HepG2 (cell line): ENCODE results near the gene IBA57. TPM values are rescaled to one million over a fixed set of nuclear protein-coding genes. Genes with fewer than 3 reads are reported as not detected.

Experiments used
- ATAC-seq: fragments of 200-7000 bp; cut with Tn5 transposase; 3 replicates; pipeline ENCODE4 v1.9.1; 2020; ENCODE audit warnings: mild to moderate bottlenecking, moderate library complexity
- BruUV-seq: library from RNA; stranded (reverse); fragments of 400-500 nt; replicated peaks from 2 replicates; lab custom pipeline; 2021; lab: Mats Ljungman, UMichigan
- CTCF ChIA-PET: fragments of 300-600 bp; formaldehyde crosslinking; extraction: SDS; loops from one replicate; lab custom pipeline; 2021; ENCODE audit warnings: low total read pairs, inconsistent platforms, low intra/inter-chr PET ratio; lab: Yijun Ruan, JAX
- POLR2A ChIA-PET: fragments of 350-600 bp; sonication (Branson Sonifier 250); formaldehyde crosslinking; loops from one replicate; lab custom pipeline; 2020; ENCODE audit warnings: antibody characterized with exemption, inconsistent platforms; lab: Yijun Ruan, JAX
- DNase-seq: peaks from one replicate; pipeline ENCODE4 v3.0.0-alpha.2; 2015; ENCODE audit warnings: low spot score
- FAIRE-seq: peaks from 3 replicates; lab custom pipeline; 2011; peaks lifted over from hg19 to GRCh38; lab: Jason Lieb, UNC
- H2AFZ ChIP-seq: one replicate; pipeline ENCODE4 v1.6.1; 2011; ENCODE audit warnings: low read length, inconsistent platforms
- H3K27ac ChIP-seq: fragments of 300-600 bp; 3 replicates; pipeline ENCODE4 v1.8.0; 2011; ENCODE audit warnings: mixed run types, mild to moderate bottlenecking, mixed read lengths, low read length, inconsistent platforms; ENCODE audit not compliant: insufficient read depth; ENCODE audit errors: extremely low read length
- H3K27me3 ChIP-seq, 2 experiments: fragments of 200-600 bp in 1 of 2; 2 replicates in 1 of 2; 3 replicates in 1 of 2; pipeline versions ENCODE4 v1.6.0 to v1.8.0; 2011; ENCODE audit warnings: low read length in 2 of 2, mild to moderate bottlenecking in 2 of 2, moderate library complexity in 2 of 2, inconsistent platforms in 1 of 2; ENCODE audit not compliant: insufficient read depth in 2 of 2, control insufficient read depth in 1 of 2
- H3K36me3 ChIP-seq, 2 experiments: fragments of 200-600 bp in 1 of 2; replicated peaks in 1 of 2; 2 replicates in 1 of 2; 3 replicates in 1 of 2; pipeline versions ENCODE4 v1.5.1 to v1.8.0; 2011; ENCODE audit warnings: low read length in 2 of 2, inconsistent platforms in 1 of 2; ENCODE audit not compliant: insufficient read depth in 2 of 2, control insufficient read depth in 1 of 2
- H3K4me1 ChIP-seq: 2 replicates; pipeline ENCODE4 v1.5.1; 2012; ENCODE audit warnings: low read length, inconsistent platforms; ENCODE audit not compliant: insufficient read depth
- H3K4me2 ChIP-seq: 2 replicates; pipeline ENCODE4 v1.6.0; 2011; ENCODE audit warnings: low read depth, low read length, inconsistent platforms
- H3K4me3 ChIP-seq, 3 experiments: fragments of 200-600 bp in 1 of 3; sonication (generic), shearing (Covaris generic) in 1 of 3; replicated peaks in 1 of 3; 2 replicates each; pipeline ENCODE4 v1.5.1; 2011 to 2016; ENCODE audit warnings: low read length in 3 of 3, inconsistent platforms in 2 of 3, low read depth in 2 of 3, mild to moderate bottlenecking in 2 of 3, control low read depth in 1 of 3, mixed read lengths in 1 of 3; ENCODE audit not compliant: insufficient read depth in 1 of 3
- H3K79me2 ChIP-seq: one replicate; pipeline ENCODE4 v1.6.1; 2011; ENCODE audit warnings: low read length, inconsistent platforms; ENCODE audit not compliant: insufficient read depth
- H3K9ac ChIP-seq: 2 replicates; pipeline ENCODE4 v1.6.0; 2011; ENCODE audit warnings: mild to moderate bottlenecking, low read depth, low read length, inconsistent platforms; ENCODE audit not compliant: insufficient read depth
- H3K9me3 ChIP-seq: 2 replicates; pipeline ENCODE4 v1.5.1; 2012; ENCODE audit warnings: mild to moderate bottlenecking, low read length
- H4K20me1 ChIP-seq: 2 replicates; pipeline ENCODE4 v1.6.0; 2011; ENCODE audit warnings: inconsistent platforms, mild to moderate bottlenecking, low read length, moderate library complexity; ENCODE audit not compliant: insufficient read depth
- AKAP8 ChIP-seq: sonication (generic); formaldehyde crosslinking; IDR thresholded peaks from 2 replicates; pipeline ENCODE4 v1.5.1; 2020; ENCODE audit warnings: mild to moderate bottlenecking, missing genetic modification reagents
- CREM ChIP-seq, 2 experiments: sonication (generic) in 1 of 2; formaldehyde crosslinking in 1 of 2; IDR thresholded peaks; 2 replicates each; pipeline versions ENCODE4 v1.4.0 to v1.6.1; 2016 to 2020; ENCODE audit warnings: antibody characterized with exemption in 1 of 2, mild to moderate bottlenecking in 1 of 2, missing genetic modification reagents in 1 of 2
- HNRNPL ChIP-seq: fragments of 200-400 bp; formaldehyde crosslinking; IDR thresholded peaks from 2 replicates; pipeline ENCODE4 v1.6.1; 2017; ENCODE audit warnings: mild to moderate bottlenecking, low read depth, low read length
- JDP2 ChIP-seq: sonication (generic); formaldehyde crosslinking; IDR thresholded peaks from 2 replicates; pipeline ENCODE4 v1.8.1; 2022; ENCODE audit warnings: missing genetic modification reagents, borderline replicate concordance
- KDM2A ChIP-seq: sonication (generic); formaldehyde crosslinking; IDR thresholded peaks from 2 replicates; pipeline ENCODE4 v1.4.0; 2020; ENCODE audit warnings: low read depth, missing genetic modification reagents, borderline replicate concordance
- NR2F1 ChIP-seq, 2 experiments: fragments of 450-650 bp in 1 of 2; formaldehyde crosslinking in 1 of 2; IDR thresholded peaks; 2 replicates each; pipeline versions ENCODE4 v1.5.0 to v1.6.1; 2016 to 2020; ENCODE audit warnings: mild to moderate bottlenecking in 1 of 2, missing compliant biosample characterization in 1 of 2, missing genetic modification reagents in 1 of 2, moderate library complexity in 1 of 2
- NRL ChIP-seq: sonication (generic); formaldehyde crosslinking; IDR thresholded peaks from 2 replicates; pipeline ENCODE4 v1.5.0; 2020; ENCODE audit warnings: missing genetic modification reagents, mild to moderate bottlenecking, moderate library complexity, borderline replicate concordance
- POLR2G ChIP-seq: fragments of 200-400 bp; formaldehyde crosslinking; IDR thresholded peaks from 2 replicates; pipeline ENCODE4 v1.6.1; 2018; ENCODE audit warnings: mild to moderate bottlenecking, low read depth, low read length, moderate library complexity
- SALL1 ChIP-seq: sonication (generic); formaldehyde crosslinking; IDR thresholded peaks from 2 replicates; pipeline ENCODE4 v1.8.0; 2022; ENCODE audit warnings: mild to moderate bottlenecking, missing genetic modification reagents
- SOX5 ChIP-seq: IDR thresholded peaks from 2 replicates; pipeline ENCODE4 v1.6.1; 2016; ENCODE audit warnings: borderline replicate concordance
- ZBTB20 ChIP-seq: sonication (generic); formaldehyde crosslinking; IDR thresholded peaks from 2 replicates; pipeline ENCODE4 v1.8.1; 2023; ENCODE audit warnings: missing genetic modification reagents, low read depth, mild to moderate bottlenecking, borderline replicate concordance
- ZNF263 ChIP-seq: sonication (generic); formaldehyde crosslinking; IDR thresholded peaks from 2 replicates; pipeline ENCODE4 v1.4.0; 2020; ENCODE audit warnings: missing genetic modification reagents
- ZNF574 ChIP-seq: sonication (generic); formaldehyde crosslinking; IDR thresholded peaks from 2 replicates; pipeline ENCODE4 v1.4.0; 2020; ENCODE audit warnings: missing genetic modification reagents
- WGBS: methylation state at CpG from one replicate; pipeline ENCODE4 v1.1.6; 2017; ENCODE audit warnings: low lambda C conversion rate; 5-methylcytosine and 5-hydroxymethylcytosine counted together
- in situ Hi-C: cut with HindIII; loops from 2 replicates; pipeline ENCODE4 v1.10.0; 2017; ENCODE audit warnings: low pct_unique_long_range_greater_than_20kb; ENCODE audit not compliant: extremely low pct_ligation_motif_present
- intact Hi-C: fragments of 100-400 bp; cut with micrococcal nuclease; formaldehyde crosslinking; loops from one replicate; pipeline ENCODE4 v1.10.0; 2022; ENCODE audit not compliant: unreplicated experiment
- polyA plus RNA-seq, 8 experiments: library from polyadenylated mRNA; depleted of rRNA in 3 of 8; stranded (reverse) in 7 of 8; unstranded in 1 of 8; fragments of >200 nt; fragmentation: Illumina TruSeq in 4 of 8; extraction: Trizol in 4 of 8; gene quantifications; 2 replicates each; pipeline versions ENCODE4 v1.2.1 to v1.2.3, GENCODE V29; 2011 to 2016; ENCODE audit warnings: low read depth in 4 of 8, missing spikeins in 1 of 8, mixed read lengths in 1 of 8; ENCODE audit not compliant: insufficient read depth in 1 of 8
- total RNA-seq, 5 experiments: library from RNA; depleted of rRNA; stranded (reverse); fragments of >200 nt; fragmentation: Illumina TruSeq; extraction: Trizol; gene quantifications; 2 replicates each; pipeline ENCODE4 v1.2.3, GENCODE V29; 2016; ENCODE audit warnings: low read depth in 1 of 5

IBA57 gene
- total and polyA plus RNA-seq, 2 of the 13 experiments (the other 11 are each of a cell fraction or from before 2014, with no cell fraction given), result 2.3 to 10.2 TPM

- TF ChIP-seq POLR2G (peak; percentile 46; the same call in 1 of the 2 replicates), HNRNPL (0 out of 2 replicates have a peak, but pooled peaks have one; percentile 27), JDP2 (CRISPR knock-in tag) (no peak), AKAP8 (CRISPR knock-in tag) (peak; percentile 44; the same call in 1 of the 2 replicates)
Measured at GRCh38 chr1:228163007-228163753, 2.4 kb upstream of the IBA57 start (continued).

GRCh38 chr1:228163776-228164519 lies 1.7 kb upstream of the IBA57 start:
- H3K4me2 ChIP-seq, result peak overlapping the region; percentile 99; the same call in 1 of the 2 replicates
- ChIA-PET CTCF (no interaction called here), POLR2A (interaction anchor here (3.1 to 3.3 kb wide), 2 partner anchors 12 to 25 kb away, joined by 38 to 72 read pairs; partner anchors contain the start of genes GJC2 and GUK1)
- H3K4me3 ChIP-seq, result no peak overlapping the region
- H3K4me1 ChIP-seq, result peaks cover 62% of the 10 kb centered on the region
- intact Hi-C loops, result no loop called here
- TF ChIP-seq NR2F1 (CRISPR knock-in tag; IDR thresholded peaks at IDR 0.05), result no peak
- TF ChIP-seq ZNF263 (CRISPR knock-in tag), result no peak
- TF ChIP-seq SALL1 (CRISPR knock-in tag), result no peak
- no peak for TF ChIP-seq CREM (IDR thresholded peaks at IDR 0.05)
- TF ChIP-seq CREM (CRISPR knock-in tag; IDR thresholded peaks at IDR 0.05), result no peak
- no peak for TF ChIP-seq SOX5
- no peak for TF ChIP-seq ZNF574 (CRISPR knock-in tag)
- TF ChIP-seq NRL (CRISPR knock-in tag), result no peak
- no peak for TF ChIP-seq ZBTB20
- TF ChIP-seq KDM2A (CRISPR knock-in tag), result no peak
- FAIRE-seq (no peak), ATAC-seq (no peak), DNase-seq (no peak)
- 95% methylated on average over 10 of the region's 10 CpGs for WGBS
- no peaks in the 10 kb centered on the region for H3K9me3 ChIP-seq
- in situ Hi-C loops, result no loop called here
- H4K20me1 ChIP-seq, result no peaks in the 10 kb centered on the region
- no peaks in the 10 kb centered on the region for H3K36me3 ChIP-seq
- H3K27ac ChIP-seq, result no peak overlapping the region
- H3K9ac ChIP-seq, result no peak overlapping the region
- H3K27me3 ChIP-seq, result no peaks in the 10 kb centered on the region; a peak in 1 of 5 replicates
- no peak overlapping the region for H2AFZ ChIP-seq
- BruUV-seq, result no TSS peak
- H3K79me2 ChIP-seq, result peaks cover 5% of the 10 kb centered on the region
